GM21576 (cell line): ENCODE measurements around the gene RDM1.

Experiments used
- ATAC-seq: cut with Tn5 transposase; IDR thresholded peaks from one replicate; pipeline ENCODE4 v1.9.1; 2021; ENCODE audit warnings: mild to moderate bottlenecking, moderate library complexity; ENCODE audit not compliant: unreplicated experiment

Gene RDM1

DNA sequence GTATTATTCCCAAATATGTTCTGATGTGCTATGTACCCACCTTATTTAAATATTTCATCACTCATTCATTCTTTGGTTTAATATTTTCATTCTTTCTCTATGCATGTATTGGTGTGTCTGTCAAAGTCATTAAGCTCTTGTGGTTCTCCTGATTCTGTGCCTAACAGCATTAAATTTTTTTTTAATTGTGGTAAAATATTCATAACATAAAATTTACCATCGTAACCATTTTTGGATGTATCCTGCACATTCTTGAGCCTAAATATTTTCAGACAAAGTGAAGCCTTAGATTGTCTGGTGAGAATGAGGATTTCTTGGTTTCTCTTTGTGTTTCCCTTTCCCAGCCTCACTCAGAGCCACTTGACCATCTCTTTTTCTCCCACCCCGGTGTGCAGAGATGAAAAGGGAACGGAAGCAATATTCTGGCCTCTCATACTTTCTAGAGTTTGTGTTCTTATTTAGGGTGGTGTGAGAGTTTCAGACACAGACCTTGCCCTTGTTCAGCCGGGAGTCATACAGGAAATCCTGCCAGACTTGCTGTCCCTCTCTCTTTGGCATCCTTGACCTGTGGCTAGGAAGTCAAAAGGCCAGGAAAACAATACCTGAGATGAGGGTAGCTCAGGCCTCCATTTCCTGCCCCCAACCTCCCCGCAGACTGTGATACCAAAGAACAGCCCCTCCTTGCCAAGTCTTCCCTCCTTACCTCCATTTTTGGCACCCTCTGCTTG lies 55.3 kb downstream of the RDM1 start:
- no peak for ATAC-seq

DNA sequence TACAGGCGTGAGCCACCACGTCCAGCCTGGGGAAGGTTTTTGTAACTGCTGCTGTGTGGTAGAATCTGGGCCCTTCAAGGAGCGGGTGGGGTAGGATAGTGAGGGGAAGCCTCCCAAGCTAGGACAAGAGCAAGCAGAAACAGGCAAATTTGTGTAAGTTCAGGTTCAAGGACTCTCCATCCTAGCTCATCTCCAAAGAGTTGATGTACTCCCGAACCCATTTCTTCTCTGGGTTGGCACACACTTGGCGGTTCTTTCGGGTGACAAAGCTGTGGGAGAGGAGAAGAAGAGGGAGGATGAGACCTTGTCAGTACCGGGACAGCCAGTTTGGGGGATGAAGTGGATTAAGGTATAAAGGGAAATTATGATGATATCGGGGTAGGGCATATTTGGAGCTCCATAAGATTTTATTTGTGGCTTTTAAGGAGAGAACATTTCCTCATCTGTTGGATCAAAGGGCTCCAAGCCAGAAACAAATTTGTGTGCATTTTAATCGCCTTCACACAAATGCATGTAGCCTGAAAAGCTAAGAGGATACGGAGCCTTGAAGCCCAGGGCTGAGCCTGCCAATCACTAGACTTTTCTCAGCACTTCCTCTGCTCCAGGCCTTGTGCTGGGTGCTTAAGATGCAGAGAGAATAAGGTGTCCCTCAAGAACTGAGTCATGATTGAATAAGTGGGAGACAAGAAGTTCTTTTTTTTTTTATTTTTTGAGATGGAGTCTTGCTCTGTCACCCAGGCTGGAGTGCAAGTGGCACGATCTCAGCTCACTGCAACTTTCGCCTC lies 58.2 kb downstream of the RDM1 start:
- no peak for ATAC-seq

DNA sequence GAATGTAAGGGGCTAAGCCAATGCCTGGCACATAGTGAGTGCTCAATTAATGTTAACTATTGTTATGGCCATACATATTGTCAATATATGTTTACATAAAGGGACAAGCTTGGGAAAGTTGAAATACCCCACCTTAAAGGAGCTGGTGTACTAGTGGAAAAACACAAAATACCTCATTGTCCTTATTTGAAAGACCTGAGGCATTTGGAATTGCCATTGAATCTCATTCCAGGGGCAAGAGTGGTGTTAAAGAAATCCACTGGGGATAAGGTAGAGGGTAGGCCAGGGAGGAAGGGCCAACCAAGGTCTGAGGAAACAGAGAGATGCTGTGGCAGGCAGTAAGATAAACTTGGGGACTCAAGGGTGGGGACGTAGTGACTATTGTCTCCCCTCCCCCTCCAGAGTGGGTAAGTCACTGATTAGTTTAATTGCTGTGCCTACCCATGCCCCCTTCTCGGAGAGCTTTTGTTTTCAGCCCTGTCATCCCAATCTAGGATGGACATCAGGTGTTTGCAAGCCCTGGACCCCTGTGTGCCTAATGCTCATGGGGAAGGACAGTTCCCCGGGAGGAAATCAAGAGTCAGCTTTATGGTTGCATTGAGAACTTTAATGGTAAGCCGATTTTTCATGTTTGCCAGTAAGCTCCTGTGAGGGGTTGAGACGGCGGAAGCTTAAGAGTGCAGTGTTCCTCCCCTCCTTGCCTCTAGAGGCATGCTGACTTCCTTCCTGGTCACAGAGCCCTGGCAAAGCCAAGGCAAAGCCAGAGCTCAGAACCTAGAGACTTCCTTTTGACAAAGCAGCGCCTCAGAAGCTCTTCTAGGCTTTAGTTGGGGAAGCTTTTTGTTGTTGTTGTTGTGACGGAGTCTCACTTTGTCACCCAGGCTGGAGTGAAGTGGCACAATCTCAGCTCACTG lies 59.4 kb downstream of the RDM1 start:
- no peak for ATAC-seq

DNA sequence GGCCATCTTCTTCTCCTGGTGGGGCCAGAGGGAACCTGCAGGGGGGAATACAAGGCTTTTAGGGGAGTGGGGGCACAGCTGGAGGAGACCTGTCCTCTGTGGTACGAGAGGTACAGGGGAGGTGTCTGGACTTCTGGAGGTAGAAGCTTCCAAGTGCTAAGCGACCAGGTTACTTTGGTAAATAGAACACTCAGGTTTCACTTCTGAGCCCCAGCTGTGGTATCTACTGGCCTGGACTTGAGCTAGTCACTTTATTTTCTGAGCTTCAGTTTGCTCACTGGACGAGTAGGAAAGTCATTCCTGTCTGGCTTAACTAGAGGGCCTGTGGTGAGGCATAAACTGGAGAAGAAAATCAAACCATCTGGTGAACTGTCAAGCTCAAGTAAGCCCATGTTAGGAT lies 61.8 kb downstream of the RDM1 start, which contains the start of gene HEATR9:
Gene HEATR9 (minus strand): TSS at position 155 of the 400 bp plus-strand sequence. CDS start 149 bp downstream, at position 6.
- no peak for ATAC-seq
